Germinal center (tissue), 1 donor: ENCODE data around the gene USP36.
"Not testable (repeated sequence)": the region's sequence is repeated elsewhere in the genome, so short reads cannot be mapped to it uniquely, and the experiment has no call there.

ENCODE experiments used
- DNase-seq: peaks from one replicate; pipeline ENCODE4 v3.0.0; 2012; ENCODE audit warnings: mixed read lengths, low spot score

USP36 gene

GRCh38 chr17:78870621-78871020 lies 30.0 kb upstream of the USP36 start:
- no peak for DNase-seq

DNA sequence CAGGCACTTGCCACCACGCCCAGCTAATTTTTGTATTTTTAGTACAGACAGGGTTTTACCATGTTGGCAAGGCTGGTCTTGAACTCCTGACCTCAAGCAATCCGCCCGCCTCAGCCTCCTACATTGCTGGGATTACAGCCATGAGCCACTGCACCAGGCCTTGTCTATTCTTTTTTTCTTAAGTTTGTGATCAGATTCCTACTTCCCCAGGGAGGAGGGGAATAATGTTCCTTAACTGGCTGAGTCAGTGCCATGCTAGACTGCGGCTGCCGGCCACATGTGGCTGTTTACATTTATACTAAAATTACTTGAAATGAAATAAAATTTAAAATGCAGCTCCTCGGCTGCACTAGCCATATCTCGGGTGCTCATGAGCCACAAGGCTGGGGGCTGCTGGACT lies 27.8 kb upstream of the USP36 start:
- no peak for DNase-seq

- DNase-seq: not testable (repeated sequence)
Measured at GRCh38 chr17:78867046-78867445, 26.4 kb upstream of the USP36 start.

GRCh38 chr17:78865682-78866390 lies 25.2 kb upstream of the USP36 start:
- peak; percentile 49 for DNase-seq

DNA sequence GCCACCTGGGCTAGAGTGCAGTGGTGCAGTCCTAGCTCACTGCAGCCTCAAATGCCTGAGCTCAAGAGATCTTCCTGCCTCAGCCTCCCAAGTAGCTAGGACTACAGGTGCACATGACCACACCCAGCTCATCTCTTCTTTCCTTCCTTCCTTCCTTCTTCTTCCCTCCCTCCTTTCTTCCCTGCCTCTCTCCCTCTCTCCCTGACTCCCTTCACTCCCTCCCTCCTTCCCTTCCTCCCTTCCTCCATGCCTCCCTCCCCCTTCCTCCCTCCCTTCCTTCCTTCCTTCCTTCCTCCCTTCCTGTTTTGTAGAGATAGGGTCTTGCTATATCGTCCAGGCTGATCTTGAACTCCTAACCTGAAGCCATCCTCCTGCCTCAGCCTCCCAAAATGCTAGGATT lies 23.5 kb upstream of the USP36 start:
- DNase-seq: no peak

DNA sequence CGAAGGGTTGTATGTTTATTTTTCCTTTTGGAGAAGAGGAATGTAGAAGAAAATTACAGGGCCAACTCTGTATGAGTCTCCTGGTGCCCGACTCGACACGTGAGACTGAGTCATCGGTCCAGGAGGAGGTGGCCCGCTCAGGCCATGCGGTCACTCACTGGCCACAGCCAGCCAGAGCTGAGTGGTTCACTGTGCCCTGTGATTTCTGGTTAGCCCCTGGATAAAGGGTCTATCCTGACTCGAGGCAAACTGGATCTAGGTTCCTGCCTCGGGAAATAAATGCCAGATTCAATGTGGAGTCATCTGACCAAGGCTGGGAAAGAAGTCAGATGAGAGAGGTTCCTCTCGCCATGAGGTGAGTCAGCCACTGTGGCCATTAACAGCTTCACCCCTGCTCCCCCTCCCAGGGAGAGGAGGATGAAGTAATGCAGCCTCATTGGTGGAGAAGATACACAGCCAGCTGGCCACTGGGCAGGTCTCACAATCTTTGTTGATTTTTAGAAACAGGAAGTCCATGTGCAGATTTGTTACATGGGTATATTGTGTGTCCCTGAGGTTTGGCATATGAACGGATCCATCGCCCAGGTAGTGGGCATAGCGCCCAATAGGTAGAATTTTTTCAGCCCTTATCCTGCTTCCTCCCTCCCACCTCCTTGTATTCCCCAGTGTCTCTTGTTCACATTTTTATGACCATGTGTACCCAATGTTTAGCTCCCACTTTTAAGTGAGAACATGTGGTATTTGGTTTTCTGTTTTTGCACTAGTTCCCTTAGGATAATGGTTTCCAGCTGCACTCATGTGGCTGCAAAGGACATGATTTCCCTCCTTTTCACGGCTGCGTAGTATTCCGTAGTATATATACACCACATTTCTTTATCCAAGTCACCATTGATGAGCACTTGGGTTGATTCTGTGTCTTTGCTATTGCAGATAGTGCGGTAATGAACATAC lies 21.7 kb upstream of the USP36 start:
- no peak for DNase-seq

DNA sequence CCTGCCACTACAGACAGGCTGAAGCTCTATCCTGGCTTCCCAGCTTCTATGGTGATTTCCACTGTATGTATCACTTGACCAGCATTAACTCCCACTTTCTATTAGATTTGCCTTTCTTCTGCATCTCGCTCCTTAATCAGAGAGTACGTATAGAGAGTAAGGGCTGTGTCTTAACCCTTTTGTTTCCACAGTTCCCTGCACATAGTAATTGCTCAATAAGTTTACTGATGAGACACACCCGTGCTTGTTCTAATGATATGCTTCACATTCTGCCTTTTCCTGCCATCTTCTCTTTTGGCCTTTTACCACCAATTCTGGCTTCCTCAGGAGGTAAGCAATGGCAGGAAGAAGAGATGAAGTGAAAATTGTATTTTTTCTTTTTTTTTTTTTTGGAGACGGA lies 20.6 kb upstream of the USP36 start:
- no peak for DNase-seq

GRCh38 chr17:78859051-78859450 lies 18.4 kb upstream of the USP36 start:
- no peak for DNase-seq

GRCh38 chr17:78857266-78857665 lies 16.7 kb upstream of the USP36 start:
- DNase-seq: no peak

- DNase-seq: no peak
Measured at GRCh38 chr17:78855561-78856165, 15.0 kb upstream of the USP36 start.

- DNase-seq: no peak
Measured at GRCh38 chr17:78854508-78854907, 13.9 kb upstream of the USP36 start.

DNA sequence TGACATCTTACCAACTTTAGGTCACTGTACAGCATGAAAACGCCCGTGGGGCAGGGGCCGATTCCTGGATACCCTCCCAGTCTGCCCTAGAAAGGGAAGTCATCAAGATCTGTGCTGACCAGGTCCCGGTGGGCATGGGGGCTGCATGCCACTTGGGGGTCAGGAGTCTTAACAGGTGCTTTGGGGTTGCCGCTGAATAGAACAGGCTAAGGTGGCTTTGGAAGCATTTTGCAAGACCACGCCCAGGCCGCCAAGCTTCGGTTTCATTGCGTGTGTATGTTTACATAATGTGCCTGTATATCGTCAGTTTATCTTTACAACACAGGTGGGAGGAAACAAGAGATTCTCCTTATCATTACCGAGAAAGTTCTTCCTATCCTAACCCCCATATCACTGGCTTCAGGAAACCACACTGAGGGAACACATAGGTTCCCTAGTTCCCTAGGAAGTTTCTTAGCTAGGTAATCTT lies 13.3 kb upstream of the USP36 start:
- DNase-seq: no peak

DNA sequence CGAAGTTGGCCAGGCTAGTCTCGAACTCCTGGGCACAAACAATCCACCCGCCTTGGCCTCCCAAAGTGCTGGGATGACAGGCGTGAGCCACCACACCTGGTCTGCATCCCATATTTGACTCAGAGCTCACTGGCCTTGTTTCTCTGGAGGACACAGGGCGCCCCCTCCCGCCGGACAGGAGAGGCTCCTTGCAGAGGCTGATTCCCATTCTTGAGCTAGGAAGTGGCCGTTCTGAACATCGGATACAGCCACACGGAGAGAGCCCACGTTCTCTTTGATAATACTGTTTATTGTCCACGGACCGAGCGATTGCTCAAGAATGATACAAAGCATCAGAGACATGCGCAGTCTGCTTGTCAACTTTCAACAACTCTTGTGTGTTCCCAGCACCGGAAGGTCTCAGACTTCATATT lies 12.1 kb upstream of the USP36 start:
- no peak for DNase-seq

DNA sequence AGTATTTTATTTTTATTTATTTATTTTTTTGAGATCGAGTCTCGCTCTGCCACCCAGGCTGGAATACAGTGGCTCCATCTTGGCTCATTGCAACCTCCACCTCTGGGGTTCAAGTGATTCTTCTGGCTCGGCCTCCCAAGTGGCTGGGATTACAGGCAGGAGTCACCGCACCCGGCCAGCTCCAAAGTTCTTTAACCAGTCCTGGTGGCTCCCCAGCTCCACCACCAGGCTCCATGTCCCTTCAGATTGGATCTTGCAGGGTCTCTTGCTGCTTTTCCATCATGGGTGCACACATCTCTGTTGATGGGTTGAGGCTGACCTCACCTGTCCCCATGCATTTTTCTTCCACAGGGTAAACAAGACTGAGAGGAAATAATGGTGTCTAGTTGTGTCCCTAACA lies 8.4 kb upstream of the USP36 start:
- no peak for DNase-seq

DNA sequence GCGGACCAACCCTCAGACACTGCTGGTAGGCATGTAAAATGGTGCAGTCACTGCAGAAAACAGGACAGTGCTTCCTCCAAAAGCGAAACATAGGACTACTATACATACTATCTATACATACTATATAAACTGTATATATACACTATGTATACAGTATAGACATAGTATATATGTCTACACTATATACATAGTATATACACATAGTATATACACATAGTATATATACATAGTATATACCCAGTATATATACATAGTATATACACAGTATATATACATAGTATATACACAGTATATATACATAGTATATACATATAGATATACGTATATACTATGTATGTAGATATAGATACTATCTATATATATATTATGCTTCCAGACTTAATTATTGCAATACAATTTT lies 6.4 kb upstream of the USP36 start:
- DNase-seq: no peak

GRCh38 chr17:78844301-78845005 lies 3.8 kb upstream of the USP36 start:
- no peak for DNase-seq

GRCh38 chr17:78842881-78843565 lies 2.4 kb upstream of the USP36 start:
- peak; percentile 76 for DNase-seq

DNA sequence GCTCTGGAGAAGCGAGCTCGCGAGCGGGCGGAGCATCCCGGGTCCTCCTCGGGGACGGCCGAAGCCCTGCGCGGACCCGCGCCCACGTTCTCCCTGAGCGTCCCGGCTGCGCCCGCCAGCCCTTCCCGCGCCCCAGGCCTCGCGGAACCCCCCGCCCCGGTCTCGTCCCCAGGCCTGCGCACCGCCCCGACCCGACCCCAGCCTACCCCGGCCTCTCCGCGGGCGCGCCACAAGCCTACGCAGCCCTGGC lies 159 bp downstream of the USP36 start:
- no peak for DNase-seq

DNA sequence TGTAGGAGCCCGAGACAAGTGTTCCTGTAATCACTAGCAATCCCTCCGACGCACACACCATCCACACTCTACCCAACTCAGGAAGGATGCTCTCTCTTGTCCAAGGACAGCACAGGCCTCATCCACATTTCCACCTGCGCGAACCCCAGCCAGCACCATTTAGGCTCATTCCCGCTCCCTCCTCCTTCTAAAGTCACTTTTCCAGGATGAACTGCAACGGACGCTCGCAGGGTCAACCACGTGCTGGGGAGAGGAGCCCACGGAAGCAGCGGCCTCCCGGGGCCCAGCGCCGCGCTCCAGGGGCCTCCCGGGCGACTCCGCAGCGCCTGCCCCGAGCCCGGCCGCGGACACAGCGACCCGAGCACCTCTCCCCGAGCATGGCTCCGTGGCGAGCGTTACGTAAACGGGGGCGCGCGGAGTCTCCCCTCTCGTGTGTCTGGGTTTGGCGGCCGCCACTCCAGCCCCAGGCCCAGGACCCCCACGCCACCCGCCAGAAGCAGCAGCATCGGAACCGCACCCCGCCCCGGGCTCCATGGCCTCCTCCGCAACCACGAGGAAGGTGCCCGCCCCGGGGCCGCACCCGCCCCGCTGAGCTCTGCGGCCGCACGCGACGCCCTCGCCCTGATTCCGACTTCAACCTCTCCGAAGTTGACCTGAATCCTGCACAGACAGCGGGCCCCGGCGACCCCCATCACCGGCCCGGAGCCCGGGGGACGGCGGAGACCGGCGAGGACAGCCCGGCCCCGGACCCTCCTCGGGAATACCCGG lies 668 bp downstream of the USP36 start:
- DNase-seq: peak; percentile 50

- DNase-seq: peak; percentile 34
Measured at GRCh38 chr17:78839235-78839761, 1.3 kb downstream of the USP36 start.

DNA sequence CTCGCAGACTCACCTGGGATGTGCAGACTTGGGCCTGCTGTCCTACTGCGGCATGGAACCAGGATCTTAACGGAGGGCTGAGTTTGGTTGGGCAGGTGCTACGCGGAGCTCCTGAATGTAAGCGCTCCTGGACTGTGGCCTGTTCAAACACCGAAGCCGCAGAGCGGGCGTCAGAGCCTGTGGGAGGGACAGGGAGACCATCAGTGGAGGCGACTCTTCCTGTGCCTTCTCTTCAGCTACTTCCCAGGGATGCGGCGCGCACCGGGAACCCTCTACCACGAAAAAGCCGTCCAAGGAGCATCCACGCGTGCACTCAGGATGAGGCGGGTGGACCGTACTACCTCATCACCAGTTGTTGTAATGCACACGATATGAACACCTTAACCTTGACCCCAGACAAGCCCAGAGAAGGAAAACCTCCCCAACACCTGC lies 2.0 kb downstream of the USP36 start:
- no peak for DNase-seq
